C4-2B (cell line): ENCODE results near the gene PGM5.
A peak's percentile ranks its signal among the peaks of the same experiment; 100 is the strongest.

Source experiments
- H3K27ac ChIP-seq: fragments of 450-650 bp; 2 replicates; pipeline ENCODE4 v1.5.1; 2017
- CTCF ChIP-seq: fragments of 450-650 bp; conservative IDR thresholded peaks from 2 replicates; pipeline ENCODE4 v1.5.1; 2017; ENCODE audit warnings: mild to moderate bottlenecking
- ZFX ChIP-seq: fragments of 450-650 bp; IDR thresholded peaks from 2 replicates; pipeline ENCODE4 v1.6.1; 2017

PGM5 gene

GRCh38 chr9:68515326-68516017, 159.1 kb downstream of the PGM5 start:
- no peak for TF ChIP-seq CTCF
- TF ChIP-seq ZFX: no peak
- no peak overlapping the region for H3K27ac ChIP-seq

GRCh38 chr9:68522131-68522530, 165.7 kb downstream of the PGM5 start:
- H3K27ac ChIP-seq: no peak overlapping the region
- no peak for TF ChIP-seq ZFX
- TF ChIP-seq CTCF: no peak

GRCh38 chr9:68522954-68523353, 166.5 kb downstream of the PGM5 start:
- H3K27ac ChIP-seq: no peak overlapping the region
- TF ChIP-seq ZFX: no peak

- no peak overlapping the region for H3K27ac ChIP-seq
- TF ChIP-seq ZFX (no peak), CTCF (no peak)
Measured at GRCh38 chr9:68523367-68523936, 167.0 kb downstream of the PGM5 start.

- no peak overlapping the region for H3K27ac ChIP-seq
- no peak for TF ChIP-seq ZFX
- 0 out of 2 replicates have a peak, but pooled peaks have one; percentile 7 for TF ChIP-seq CTCF
Measured at GRCh38 chr9:68530618-68531017, 174.2 kb downstream of the PGM5 start.

- TF ChIP-seq ZFX (no peak), CTCF (no peak)
Measured at GRCh38 chr9:68532131-68532530, 175.7 kb downstream of the PGM5 start.

GRCh38 chr9:68533678-68534077, 177.3 kb downstream of the PGM5 start:
- TF ChIP-seq ZFX: no peak
- no peak for TF ChIP-seq CTCF
- H3K27ac ChIP-seq: no peak overlapping the region

More at GRCh38 chr9:68532131-68532530, 175.7 kb downstream of the PGM5 start:
- H3K27ac ChIP-seq: no peak overlapping the region
